HG03442 (cell line): ENCODE data around the gene SARDH.
"Not testable (repeated sequence)": the region's sequence is repeated elsewhere in the genome, so short reads cannot be mapped to it uniquely, and the experiment has no call there.

ENCODE experiments used
- ATAC-seq: cut with Tn5 transposase; IDR thresholded peaks from one replicate; pipeline ENCODE4 v1.9.1; 2021; ENCODE audit warnings: mild to moderate bottlenecking, moderate library complexity; ENCODE audit not compliant: unreplicated experiment

Gene SARDH

GRCh38 chr9:133761641-133762248 is 23.6 kb upstream of the SARDH start:
- no peak for ATAC-seq

- no peak for ATAC-seq
Observed at GRCh38 chr9:133760713-133761290, 22.6 kb upstream of the SARDH start.

GRCh38 chr9:133759946-133760345 is 21.8 kb upstream of the SARDH start:
- ATAC-seq: no peak

DNA sequence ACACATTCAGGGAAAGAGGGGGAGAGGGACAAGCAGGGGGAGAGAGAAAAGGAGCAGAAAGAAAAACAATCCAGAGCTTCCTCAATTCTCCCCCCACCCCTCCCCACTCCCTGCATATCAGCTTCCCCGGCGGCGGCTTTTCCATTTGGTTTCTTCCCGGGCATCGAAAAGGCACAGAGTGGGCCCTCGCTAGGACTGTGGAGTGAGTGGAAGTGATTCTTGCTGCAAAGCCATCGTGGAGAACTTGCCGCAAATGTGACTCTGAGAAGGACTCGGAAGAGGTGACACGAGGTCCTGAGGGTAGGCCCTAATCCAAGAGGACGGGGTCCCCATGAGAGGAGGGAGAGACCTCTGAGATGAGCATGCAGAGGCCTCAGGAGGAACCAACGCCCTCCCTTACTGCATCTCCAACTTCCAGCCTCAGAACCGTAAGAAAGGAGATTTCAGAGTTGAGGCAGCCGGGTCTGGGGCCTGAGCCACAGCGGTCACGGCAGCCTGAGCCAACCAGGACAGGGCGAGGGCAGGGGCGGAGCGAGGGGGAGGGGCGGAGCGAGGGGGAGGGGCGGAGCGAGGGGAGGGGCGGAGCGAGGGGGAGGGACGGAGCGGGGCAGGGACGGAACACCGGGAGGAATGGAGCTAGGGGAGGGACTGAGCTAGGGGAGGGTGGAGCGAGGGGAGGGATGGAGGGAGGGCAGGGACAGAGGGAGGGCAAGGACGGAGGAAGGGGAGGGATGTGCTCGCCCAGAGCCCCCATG is 21.2 kb upstream of the SARDH start:
- ATAC-seq: no peak

DNA sequence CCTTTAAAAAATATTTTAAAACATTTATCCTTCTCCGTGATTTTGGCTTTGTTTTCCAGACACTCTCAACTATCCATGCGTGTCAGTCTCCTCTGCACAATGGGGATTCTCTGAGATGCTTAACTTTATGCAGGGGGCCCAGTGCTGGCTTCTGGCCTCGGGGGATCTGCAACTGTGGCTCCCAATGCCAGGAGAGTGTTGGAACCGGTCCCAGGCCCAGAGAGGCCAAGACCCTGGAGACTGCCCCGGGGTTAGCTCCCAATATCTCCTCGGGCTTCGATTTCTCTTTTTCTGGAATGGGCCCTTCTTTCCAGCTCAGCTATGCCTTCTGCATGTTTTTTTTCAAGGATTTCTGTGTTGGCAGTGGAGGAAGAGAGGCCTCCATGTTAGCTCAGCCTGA is 20.1 kb upstream of the SARDH start:
- no peak for ATAC-seq

GRCh38 chr9:133754688-133755227 is 16.6 kb upstream of the SARDH start:
- no peak for ATAC-seq

DNA sequence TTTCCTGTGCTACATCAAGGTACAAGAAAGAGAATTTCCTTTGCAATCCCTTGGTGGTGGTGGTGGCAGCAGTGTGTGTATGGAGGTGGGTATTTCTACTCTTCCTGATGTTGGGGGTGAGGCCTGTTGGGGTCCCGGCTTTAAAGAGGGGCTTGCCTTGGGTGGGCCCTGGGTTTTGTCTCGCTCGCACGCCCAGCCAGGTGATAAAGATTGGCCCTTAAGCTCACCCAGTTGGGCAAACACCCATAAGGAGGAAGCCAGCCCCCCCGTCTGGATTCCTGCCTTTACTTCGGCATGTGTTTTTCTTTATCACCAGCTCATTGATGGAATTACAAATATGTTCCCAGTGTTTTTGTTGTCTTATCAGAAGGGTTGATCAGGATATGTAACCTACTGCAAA is 16.0 kb upstream of the SARDH start:
- no peak for ATAC-seq

- no peak for ATAC-seq
Observed at GRCh38 chr9:133752739-133753446, 14.7 kb upstream of the SARDH start.

DNA sequence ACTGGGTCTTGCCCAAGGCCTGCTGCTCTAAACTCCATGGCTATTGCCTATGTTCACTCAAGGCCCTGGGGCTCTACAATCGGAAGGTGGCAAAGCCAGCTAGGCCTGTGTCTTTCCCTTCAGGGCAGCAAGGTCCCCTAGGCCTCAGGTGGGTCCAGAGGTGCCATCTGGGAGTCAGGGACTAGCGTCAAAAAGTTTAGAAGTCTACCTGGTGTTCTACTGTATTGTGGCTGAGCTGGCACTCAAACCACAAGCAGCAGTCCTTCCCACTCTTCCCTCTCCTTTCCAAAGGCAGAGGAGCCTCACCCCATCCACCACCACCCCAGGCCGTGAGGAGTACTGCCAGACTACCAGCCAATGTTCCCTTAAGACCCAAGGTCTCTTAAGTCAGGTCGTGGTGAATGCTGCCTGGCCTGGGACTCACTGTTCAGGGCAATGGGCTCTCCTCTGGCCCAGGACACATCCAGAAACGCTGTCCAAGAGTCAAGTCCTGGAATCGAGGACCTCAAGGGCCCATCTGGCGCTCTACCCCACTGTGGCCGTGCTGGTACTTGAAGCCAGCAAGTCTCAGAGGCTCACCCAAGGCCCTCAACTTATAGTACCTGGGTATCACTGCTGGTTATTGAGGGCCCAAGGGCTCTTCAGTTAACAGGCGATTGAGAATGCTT is 13.0 kb upstream of the SARDH start:
- ATAC-seq: no peak

DNA sequence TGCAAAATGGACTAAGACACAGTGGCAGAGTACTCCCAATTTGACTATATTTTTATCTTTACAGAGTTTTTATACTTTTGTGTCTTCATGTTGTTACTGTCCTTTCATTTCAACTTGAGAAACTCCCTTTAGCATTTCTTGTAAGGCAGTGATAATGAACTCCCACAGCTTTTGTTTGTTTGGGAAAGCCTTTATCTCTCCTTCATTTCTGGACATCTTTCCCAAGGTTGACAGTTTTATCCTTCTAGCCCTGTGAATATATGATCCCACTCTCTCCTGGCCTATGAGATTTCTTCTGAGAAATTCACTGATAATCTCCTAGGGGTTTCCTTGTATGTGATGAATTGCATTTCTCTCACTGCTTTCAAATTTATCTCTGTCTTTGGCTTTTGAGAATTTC is 9.2 kb upstream of the SARDH start:
- no peak for ATAC-seq

GRCh38 chr9:133744528-133744927 is 6.4 kb upstream of the SARDH start:
- ATAC-seq: not testable (repeated sequence)

GRCh38 chr9:133742849-133743444 is 4.8 kb upstream of the SARDH start:
- ATAC-seq: peak; percentile 57

DNA sequence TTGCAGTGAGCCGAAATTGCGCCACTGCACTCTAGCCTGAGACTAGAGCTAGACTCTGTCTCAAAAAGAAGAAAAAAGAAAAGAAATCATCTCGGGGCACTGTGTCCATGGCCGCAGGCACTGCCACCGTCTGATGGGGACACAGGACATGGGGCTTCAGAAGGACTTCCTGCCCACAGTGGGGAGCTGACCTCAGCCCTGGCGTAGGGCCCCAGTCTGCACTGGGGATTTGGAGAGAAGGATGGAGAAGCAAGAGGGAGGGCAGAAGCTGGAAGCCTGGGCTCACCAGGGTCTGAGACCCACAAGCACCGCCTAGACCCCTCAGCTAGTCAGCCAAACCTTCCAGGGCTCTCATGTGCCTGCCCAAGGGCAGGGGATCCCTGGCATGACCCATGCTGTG is 4.1 kb upstream of the SARDH start:
- no peak for ATAC-seq

- no peak for ATAC-seq
Observed at GRCh38 chr9:133741716-133742115, 3.6 kb upstream of the SARDH start.

DNA sequence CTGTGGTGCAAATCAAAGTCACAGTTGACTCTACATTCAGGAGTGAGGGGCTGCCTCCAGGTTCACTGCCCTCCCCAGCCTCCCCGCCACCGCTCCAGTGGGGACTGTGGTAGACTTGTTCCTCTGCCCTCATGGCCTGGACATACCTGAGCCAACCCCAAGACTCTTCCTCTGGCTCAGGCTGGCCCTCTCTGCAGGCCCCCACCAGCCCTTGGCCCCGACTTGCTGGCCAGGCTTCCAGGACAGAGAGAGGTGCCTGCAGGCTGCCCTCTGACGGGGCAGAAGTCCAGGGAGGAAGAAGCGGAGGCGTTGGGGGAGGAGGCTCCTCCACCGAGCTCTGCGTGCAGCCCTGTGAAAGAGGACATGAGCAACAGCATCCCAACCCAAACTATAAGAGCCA is 2.8 kb upstream of the SARDH start:
- ATAC-seq: no peak

- ATAC-seq: no peak
Observed at GRCh38 chr9:133739408-133740280, 1.5 kb upstream of the SARDH start.

GRCh38 chr9:133738640-133739225 is 581 bp upstream of the SARDH start:
- no peak for ATAC-seq

DNA sequence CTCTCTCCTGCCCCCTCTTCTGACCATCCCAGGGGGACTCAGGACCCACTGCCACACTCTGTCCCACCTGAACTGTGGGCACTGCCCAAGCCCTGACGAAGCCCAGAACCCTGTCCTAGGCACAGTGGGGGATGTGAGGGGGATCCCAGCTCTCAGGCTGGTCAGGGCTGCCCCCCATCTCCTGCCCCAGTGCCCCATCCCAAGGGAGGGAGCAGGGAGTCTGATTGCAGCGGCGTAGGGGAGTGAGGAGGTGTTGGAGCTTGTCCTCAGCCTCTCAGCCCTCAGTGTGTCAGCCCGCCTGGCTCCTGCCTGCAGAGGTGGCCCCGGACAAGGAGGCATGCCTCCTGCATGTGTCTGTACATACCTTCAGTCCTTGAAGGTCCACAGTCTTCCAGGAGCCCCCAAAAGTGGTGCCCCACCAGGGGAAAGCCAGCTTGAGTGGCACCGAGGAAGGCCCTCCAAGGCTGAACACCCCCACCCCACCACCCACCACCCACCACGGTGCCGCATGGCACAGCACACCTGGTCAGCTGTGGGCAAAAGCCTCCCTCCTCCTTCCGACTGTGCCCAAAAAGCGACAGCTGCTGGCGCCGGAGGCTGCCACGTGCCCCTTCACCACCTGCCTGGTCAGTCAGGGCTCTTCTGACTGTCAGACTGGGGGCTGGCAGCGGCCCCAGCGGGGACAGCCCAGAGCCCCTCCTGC is 930 bp downstream of the SARDH start:
- ATAC-seq: no peak

DNA sequence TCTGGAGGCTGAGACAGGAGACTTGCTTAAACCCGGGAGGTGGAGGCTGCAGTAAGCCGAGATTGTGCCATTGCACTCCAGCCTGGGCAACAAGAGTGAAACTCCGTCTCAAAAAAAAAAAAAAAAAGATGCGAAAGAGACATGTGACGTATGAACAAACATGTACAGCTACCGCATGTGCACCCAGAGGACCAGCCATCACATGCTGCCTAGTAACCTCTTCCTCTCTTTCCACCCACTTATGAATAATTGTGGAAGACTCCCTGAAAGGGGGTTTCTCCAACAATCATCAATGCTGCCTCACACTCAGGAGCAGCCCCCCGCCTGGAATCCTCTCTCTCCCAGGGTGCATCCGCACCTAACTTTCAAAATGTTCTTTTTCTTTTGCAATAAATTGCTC is 2.2 kb downstream of the SARDH start:
- ATAC-seq: no peak
